Measurements from ENCODE around the gene MTHFD1L. TPM values are rescaled to one million over a fixed set of nuclear protein-coding genes. Genes with fewer than 3 reads are reported as not detected.

Gene MTHFD1L
- total RNA-seq, 4 donors from 2014 or later: 2.4 to 19.2 (median 8.0) TPM

DNA sequence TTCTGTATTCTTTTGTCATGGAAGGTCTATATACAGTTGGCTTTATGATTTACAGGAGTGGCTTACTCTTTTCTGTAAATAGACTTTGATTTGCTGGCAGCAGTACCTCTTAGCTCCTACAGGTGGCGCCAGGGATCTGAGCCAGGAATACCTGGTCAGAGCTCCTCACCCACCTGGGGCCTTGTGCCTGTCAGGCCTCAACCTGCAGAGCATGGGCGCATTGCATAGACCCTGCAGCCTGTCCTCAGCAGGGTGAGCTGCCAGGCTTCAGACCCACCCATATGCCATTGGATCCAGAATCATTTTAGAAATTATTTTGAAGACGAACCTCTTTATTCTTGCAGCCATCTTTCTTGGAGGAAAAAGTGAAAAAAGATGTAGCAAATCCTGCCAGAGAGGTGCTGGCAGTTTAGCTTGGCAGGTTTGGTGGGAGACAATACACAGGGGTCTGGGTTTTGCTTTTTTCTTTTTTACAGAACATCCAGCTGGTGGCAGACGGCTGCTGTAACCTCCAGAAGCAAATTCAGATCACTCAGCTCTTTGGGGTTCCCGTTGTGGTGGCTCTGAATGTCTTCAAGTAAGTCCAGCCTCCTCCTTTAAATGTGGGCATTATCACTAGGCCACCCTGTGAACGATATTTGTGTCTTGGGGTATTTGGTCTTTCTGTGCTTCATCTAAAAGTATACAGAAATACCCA is 149.1 kb downstream of the MTHFD1L start:
- no peak overlapping the region for H3K27ac ChIP-seq

DNA sequence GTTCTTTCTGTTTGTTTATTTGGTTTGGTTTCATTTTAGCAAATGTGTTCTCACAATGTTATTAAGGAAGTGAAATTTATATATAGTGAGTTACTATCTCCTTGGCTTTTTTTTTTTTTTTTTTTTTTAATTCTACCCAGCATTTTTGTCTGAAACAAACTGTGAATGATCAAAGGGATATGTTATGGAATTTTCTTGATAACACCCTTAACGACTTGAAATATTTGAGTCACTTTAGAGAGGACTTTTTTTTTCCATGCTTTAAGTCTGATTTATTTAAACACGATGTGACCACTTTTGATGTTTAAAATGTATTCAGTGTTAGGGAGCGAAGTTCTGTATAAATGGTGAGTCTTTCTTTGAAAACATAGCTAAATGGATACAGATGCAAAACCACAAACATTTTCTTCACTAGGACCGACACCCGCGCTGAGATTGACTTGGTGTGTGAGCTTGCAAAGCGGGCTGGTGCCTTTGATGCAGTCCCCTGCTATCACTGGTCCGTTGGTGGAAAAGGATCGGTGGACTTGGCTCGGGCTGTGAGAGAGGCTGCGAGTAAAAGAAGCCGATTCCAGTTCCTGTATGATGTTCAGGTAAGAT is 149.7 kb downstream of the MTHFD1L start:
- no peak for DNase-seq
- Histone ChIP-seq H3K27me3 (no peaks in the 10 kb centered on the region), H3K27ac (no peak overlapping the region), H3K4me3 (no peak overlapping the region), H3K9me3 (no peaks in the 10 kb centered on the region), H3K4me1 (peaks cover 0 to 22% (median 3%) of the 10 kb centered on the region in 3 donors), H3K36me3 (no peaks in the 10 kb centered on the region)
- TF ChIP-seq POLR2A (IDR thresholded peaks at IDR 0.05) (no peak), CTCF (IDR thresholded peaks at IDR 0.05) (no peak)
- intact Hi-C loops (cut with DNase I): no loop called here
- WGBS, 2 donors: 76 to 83% methylated on average over 8 to 12 of the region's 12 CpGs

More for the DNA sequence above, 149.1 kb downstream of the MTHFD1L start:
- Histone ChIP-seq H3K36me3 (no peaks in the 10 kb centered on the region), H3K9me3 (no peaks in the 10 kb centered on the region), H3K27me3 (no peaks in the 10 kb centered on the region), H3K4me3 (no peak overlapping the region), H3K4me1 (peaks cover 0 to 17% (median 3%) of the 10 kb centered on the region in 3 donors)
- TF ChIP-seq POLR2A (IDR thresholded peaks at IDR 0.05) (no peak), CTCF (IDR thresholded peaks at IDR 0.05) (peak; percentile 90 to 99 (median 96))
- intact Hi-C loops (cut with DNase I): loop anchor here (5.0 kb wide), 1 partner anchor 122 kb away; no protein-coding TSS in a partner anchor
- 41 to 42% methylated on average over 5 to 6 of the region's 6 CpGs for WGBS, 2 donors
- no peak for DNase-seq

DNA sequence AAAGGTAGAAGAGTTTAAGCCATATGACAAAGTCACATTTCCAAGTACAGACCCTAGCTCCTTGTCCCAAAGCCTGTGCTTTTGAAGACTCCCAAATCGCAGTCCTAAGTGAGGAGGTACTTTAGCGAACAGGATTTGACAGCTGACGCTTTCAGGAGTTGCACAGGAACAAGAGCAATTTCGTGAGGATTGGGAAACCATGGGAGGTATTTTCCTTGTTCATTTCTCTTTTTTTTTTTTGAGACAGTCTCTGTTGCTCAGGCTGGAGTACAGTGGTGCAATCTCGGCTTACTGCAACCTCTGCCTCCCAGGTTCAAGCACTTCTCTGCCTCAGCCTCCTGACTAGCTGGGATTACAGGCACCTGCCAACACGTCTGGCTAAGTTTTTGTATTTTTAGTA is 150.6 kb downstream of the MTHFD1L start:
- intact Hi-C loops (cut with DNase I): no loop called here

GRCh38 chr6:151018046-151018445 is 152.5 kb downstream of the MTHFD1L start:
- no peaks in the 10 kb centered on the region for H3K27me3 ChIP-seq
- TF ChIP-seq POLR2A (IDR thresholded peaks at IDR 0.05) (no peak), CTCF (IDR thresholded peaks at IDR 0.05) (no peak)
- H3K4me3 ChIP-seq: no peak overlapping the region
- H3K4me1 ChIP-seq: peaks cover 0 to 33% (median 3%) of the 10 kb centered on the region in 3 donors
- no peaks in the 10 kb centered on the region for H3K9me3 ChIP-seq
- intact Hi-C loops (cut with DNase I): no loop called here
- no peaks in the 10 kb centered on the region for H3K36me3 ChIP-seq
- no peak overlapping the region for H3K27ac ChIP-seq
- 90 to 93% methylated on average over 8 of the region's 8 CpGs for WGBS, 2 donors
- DNase-seq: no peak

More for the DNA sequence above, 150.6 kb downstream of the MTHFD1L start:
- no peak overlapping the region for H3K4me3 ChIP-seq
- H3K27ac ChIP-seq: no peak overlapping the region
- no peaks in the 10 kb centered on the region for H3K27me3 ChIP-seq
- DNase-seq: no peak
- WGBS, 2 donors: 83 to 89% methylated on average over 6 of the region's 6 CpGs
- H3K9me3 ChIP-seq: no peaks in the 10 kb centered on the region
- no peaks in the 10 kb centered on the region for H3K36me3 ChIP-seq
- H3K4me1 ChIP-seq: peaks cover 0 to 22% (median 3%) of the 10 kb centered on the region in 3 donors
- no peak for TF ChIP-seq POLR2A (IDR thresholded peaks at IDR 0.05)

DNA sequence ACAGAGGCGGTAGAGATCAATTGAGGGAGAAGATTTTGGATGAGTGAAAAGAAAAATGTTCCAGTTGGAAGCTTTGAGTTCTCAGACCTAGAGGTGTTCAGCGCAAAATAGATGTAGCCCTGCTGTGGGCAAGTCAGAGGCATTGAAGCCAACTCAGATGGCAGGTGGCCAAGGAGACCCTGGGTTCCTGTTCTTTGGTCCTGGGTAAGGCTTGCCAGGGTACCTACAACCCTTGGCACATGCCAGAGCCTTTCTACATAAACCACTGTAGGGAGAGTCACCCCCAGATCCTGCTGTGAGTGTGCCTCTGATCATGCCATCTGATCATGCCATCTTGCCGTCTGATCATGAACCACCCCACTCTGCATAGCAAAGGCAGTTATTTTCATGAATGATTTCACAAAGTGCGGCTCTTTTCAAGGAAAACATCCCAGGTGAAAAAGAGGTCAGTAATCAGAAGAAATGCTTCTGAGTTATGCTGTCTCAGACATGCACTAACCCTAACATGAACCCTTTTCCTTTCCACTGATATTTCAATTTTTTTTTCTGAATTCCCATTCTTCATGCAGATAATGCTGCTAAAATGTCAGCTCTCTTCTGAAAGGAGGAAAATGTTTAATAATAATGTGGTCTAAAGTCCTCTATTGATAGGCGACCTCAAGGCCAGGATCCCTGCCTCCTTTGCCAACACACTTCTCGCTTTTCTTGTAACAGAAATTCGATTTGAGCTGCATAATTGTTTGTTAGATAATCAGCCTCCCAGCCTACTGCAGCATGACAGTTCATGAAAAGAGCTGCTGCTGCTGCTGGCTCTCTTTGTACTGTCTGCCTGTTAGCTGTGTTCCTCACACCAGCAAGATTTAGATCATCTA is 153.6 kb downstream of the MTHFD1L start:
- TF ChIP-seq CTCF (IDR thresholded peaks at IDR 0.05) (no peak), POLR2A (IDR thresholded peaks at IDR 0.05) (no peak)
- H3K36me3 ChIP-seq: no peaks in the 10 kb centered on the region
- peaks cover 0 to 31% (median 3%) of the 10 kb centered on the region in 3 donors for H3K4me1 ChIP-seq
- intact Hi-C loops (cut with DNase I): no loop called here
- H3K27me3 ChIP-seq: no peaks in the 10 kb centered on the region
- H3K9me3 ChIP-seq: no peaks in the 10 kb centered on the region
- DNase-seq: no peak
- H3K27ac ChIP-seq: no peak overlapping the region
- no peak overlapping the region for H3K4me3 ChIP-seq
- WGBS, 2 donors: 73 to 81% methylated on average over 7 of the region's 7 CpGs
